NCI-H748 (cell line): Measurements from ENCODE around the gene ID3.
A peak's percentile ranks its signal among the peaks of the same experiment; 100 is the strongest.

Source experiments
- DNase-seq: peaks from one replicate; lab custom pipeline; 2025; ENCODE audit not compliant: unreplicated experiment; lab: John Stamatoyannopoulos, UW

The ID3 gene, protein sequence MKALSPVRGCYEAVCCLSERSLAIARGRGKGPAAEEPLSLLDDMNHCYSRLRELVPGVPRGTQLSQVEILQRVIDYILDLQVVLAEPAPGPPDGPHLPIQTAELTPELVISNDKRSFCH

DNA sequence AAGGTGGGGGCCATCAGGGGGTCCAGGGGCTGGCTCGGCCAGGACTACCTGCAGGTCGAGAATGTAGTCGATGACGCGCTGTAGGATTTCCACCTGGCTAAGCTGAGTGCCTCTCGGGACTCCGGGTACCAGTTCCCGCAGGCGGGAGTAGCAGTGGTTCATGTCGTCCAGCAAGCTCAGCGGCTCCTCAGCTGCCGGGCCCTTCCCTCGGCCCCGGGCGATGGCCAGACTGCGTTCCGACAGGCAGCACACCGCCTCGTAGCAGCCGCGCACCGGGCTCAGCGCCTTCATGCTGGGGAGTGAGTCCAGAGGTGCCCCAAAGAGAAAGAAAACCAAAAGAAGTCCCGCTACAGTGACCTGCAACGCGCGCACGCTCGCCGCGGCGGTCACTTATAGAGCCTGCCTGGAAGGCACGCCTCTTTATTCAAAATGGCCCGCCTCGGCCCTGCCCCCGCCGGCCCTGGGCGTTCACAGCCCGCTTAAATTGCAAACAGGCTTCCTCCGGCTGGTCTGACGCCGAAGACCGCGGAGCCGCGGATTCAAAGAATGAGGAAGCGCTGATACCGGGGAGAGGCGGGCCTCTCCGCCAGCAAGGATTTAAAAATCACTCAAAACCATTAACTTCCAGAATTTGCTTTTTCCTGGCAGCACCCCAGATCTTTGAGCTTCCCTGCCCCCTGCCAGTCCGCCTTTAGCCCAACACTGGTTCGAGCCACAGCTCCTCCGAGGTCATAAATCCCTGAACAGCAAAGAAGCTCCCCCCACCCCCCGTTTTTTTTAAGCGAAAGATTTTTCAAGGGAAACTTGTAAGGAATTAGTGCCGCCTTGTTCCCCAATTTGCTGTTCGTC, at the start of gene ID3:
Gene ID3, minus strand, starts transcription at position 366 of the 849 bp plus-strand sequence. Its CDS starts 75 bp downstream, at position 291.
- DNase-seq, result peak; percentile 93

GRCh38 chr1:23607944-23608343, 48.6 kb upstream of the ID3 start:
- no peak for DNase-seq

- no peak for DNase-seq
These were observed 42.9 kb upstream of the ID3 start for GRCh38 chr1:23601968-23602876.

GRCh38 chr1:23601135-23601967, 42.0 kb upstream of the ID3 start:
- DNase-seq, result no peak

- no peak for DNase-seq
These were observed 41.0 kb upstream of the ID3 start for GRCh38 chr1:23600283-23600682.

GRCh38 chr1:23599125-23599524, 39.8 kb upstream of the ID3 start:
- no peak for DNase-seq

DNA sequence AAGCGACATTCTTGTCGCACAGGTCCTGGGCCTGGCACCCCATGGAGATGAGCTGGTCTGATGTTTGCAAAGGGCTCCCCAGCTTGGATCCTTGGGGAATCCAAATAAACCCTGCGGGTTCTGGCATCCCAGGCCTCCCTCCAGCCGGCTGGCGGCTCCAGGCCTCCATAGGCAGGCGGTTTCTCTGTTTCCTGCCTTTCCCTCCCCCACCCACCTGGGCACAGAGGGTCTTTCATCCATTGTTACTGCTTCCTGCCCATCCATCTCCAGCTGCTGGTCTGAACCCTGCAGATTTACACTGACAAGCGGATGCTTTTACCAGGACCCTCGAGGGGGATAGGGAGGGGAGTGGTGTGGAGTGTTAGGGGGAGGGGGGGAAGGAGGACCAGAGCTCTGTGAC, 39.1 kb upstream of the ID3 start:
- peak; percentile 84 for DNase-seq

DNA sequence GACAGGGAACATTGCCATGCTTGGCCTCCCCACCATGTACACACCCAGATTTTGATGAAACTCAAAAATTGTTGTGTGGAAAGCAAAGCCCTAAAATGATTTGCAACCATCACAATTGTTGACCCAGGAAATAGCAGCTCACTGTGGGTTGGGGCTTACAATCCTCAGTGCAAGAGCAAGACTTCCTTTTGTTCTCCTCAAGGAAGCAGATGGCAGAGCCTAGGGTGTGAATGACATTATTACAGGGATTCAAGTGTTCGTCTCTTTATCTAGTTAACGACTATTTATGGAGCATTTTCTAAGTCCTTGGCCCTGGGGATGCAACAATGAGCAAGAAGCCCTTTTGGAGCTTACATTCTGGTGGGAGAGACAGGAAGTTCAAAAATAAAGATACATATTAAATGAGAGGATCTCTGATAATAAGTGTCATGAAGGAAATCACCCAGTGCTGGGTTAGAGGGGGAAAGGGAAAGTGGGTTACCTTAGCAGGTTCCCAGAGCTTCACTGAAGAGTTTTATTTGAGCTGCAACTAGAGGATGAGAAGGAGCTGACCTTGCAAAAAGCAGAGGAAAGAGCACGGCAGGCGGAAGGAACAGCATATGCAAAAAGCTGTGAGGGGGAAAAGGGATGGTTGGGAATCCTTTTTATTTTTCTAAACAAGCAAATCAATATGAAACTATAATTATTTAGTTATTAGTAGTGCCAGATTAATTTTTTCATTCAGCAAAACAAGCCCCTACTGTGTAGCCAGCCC, 38.5 kb upstream of the ID3 start:
- peak; percentile 49 for DNase-seq

DNA sequence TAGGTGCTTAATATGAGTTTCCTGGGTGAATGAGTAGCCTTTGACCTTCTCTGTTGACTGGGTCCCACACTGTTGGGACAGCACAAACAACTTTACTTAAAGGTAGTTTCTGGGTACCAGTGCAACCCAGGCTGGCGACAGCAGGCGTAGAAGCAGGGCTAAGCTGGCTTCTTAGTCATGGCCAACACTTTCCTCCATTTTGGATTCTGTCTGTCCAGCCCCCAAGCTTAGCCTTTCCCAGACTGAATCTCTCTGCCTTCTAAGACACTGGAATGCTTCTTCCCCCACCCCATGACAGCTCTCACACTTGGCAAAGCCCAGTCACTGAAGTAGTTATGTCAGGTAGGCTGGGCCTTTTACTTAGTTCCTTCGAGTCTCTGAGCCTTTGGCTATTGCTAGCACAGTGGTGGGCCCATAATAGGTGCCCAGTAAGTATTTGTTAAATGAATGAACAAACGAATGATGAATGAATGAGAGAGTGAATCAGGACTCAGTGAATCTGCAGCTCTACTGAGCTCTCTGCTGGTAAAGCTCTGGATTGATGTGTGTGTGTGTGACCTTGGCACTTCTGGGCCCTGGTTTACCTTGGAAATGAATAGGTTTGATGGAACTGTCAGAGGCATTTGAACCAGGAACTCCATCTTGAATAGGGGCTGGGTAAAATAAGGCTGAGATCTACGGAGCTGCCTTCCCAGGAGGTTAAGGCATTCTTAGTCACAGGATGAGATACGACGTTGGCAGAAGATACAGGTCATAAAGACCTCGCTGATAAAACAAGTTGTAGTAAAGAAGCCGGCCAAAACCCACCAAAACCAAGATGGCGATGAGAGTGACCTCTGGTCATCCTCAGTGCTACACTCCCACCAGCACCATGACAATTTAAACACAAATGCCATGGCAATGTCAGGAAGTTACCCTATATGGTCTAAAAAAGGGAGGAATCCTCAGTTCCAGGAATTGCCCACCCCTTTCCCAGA, 37.4 kb upstream of the ID3 start:
- no peak for DNase-seq

DNA sequence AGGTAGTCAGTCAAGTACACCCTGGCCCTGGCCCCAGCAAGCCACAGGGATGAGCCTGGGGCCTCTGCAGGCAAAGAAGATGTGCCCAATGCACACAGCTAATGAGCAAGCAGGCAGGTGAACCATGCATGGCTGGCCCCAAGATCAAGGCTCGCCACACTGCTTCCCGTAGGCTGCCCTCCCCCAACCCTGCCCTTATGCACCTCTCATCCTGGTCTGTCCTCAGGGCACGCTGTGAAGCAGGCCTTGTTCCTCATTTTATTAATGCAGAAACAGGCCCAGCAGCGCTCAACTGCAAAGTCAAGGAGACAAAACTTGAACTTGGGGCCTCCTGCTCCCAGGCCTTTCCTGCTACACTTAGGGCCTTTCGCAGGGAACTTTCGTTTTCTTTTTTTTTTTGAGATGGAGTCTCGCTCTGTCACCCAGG, 35.6 kb upstream of the ID3 start:
- no peak for DNase-seq

- DNase-seq, result no peak
These were observed 35.0 kb upstream of the ID3 start for GRCh38 chr1:23594149-23594907.

DNA sequence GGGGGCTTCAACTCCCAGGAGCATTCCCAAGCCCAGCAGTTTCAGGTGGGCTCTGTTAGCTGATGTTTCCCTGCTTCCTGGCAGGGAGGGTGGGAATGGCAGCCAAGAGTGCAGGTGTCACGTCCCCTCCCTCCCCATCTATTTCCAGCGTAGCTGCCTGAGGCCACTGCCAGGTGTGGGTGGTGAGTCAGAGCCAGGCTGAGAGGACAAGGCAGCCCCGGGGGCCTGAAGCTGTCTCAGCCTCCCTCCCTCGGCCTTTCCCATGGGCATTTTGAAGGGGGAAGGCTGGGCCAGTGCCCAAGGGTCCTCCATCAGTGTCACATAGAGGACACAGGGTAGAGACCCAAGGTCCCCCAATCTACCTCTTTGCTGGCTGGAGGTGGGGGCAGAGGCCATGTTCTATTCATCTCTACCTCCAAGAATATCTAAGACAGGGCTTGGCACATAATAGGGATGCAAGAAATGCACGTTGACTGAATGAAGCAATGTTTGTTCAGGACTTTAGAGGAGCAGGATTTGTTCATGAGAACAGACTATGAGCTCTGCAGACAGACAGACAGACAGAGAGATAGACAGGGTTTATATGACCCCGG, 34.4 kb upstream of the ID3 start:
- DNase-seq, result no peak

GRCh38 chr1:23593042-23593521, 33.8 kb upstream of the ID3 start:
- no peak for DNase-seq

DNA sequence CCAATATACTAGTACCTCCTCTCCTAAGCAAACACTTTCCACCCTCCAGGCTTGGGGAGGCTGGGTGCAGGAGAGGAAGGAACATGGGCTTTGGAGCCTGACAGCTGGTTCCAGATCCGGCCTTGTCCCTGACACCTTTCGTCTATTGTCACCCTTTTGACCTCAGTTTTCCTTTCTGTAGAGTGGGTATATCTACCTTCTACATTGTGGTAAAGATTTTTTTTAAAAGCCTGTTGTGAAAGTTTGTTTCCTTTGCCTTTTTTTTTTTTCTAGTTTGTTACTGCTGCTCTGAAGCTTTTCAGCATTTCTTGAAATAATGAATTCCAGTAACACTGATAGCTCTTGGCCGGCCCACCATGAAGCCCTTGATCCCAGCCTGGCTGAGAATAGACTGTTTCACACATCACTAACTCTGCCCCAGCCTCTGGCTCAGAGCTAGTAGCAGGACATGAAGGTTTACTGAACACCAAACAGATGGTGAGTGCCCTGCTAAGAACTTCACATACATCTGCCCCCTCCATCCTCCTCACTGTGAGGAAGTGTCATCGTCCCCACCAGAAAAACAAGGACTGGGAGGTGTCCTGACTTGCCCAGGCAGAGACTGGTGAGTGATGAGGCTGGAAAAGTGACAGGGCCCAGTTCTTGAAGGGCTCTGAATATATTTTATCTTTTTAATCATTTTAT, 33.0 kb upstream of the ID3 start:
- no peak for DNase-seq

DNA sequence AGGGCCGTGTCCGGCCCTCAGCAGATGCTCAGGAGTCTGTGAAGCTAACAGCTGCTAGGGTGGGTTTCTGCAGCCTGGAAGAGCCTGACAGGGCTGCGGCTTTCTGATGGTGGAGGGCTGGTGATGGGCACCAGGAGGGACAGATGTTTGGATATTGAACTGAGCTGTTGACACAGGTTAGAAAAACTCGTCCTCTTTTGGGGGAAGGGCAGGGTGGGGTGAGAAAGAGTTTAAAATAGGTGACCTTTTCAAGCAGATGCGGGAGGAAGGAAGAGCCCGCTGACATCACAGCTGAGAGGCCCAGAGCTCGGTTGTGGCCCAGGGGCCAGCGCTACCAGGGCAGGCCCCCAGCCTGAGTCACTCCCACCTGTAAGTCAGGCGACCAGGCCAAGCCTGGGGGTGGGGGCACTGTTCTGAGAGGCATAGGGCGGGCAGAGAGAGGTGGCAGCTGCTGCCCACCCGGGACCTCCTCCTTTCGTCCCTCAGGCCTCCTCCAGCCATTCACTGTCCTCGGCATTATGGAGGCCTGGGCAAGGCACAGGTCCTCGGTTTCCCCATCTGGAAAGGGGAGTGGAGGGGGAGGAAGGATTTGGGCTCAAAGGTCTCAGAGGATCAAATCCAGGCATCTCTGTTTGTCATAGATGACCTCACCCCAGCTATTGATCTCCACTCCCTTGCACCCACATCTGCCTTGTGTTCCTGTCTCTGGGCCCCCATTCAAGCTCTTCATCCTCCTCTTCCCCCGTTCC, 32.3 kb upstream of the ID3 start:
- DNase-seq, result peak; percentile 12

DNA sequence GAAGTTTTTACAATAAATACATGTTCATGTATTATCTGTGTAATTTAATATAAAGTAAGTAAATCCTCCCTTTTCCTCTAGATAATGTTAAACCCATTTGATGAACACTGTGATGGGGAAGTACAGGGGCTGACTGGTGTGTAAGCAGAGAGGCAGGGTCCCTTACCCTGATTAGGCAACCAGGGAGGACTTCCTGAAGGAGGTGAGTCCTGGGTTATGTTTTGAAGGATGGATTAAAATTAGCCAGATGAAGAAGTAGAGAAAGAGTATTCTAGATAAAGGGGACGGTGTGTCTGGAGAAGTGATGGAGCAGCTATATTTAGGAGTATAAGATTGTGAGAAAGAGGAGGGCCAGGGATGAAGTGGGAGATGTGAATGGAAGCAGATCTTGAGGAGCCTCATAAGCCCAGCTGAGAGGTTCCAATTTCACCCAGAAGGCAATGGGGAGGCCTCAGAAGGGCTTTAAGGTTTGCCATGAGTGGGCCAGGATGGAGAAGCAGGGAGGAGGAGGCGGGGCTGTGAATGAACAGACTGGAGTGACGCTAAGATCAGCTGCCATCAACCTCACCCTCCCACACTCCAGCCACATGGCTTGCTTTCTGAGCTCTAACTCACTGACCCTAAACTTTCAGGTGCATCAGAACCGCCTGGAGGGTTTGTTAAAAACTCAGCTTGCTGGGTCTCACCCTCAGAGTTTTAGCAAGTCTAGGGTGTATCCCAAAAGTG, 30.9 kb upstream of the ID3 start:
- DNase-seq, result no peak
